ENCODE measurements around the gene IGF2BP1.

Gene IGF2BP1

DNA sequence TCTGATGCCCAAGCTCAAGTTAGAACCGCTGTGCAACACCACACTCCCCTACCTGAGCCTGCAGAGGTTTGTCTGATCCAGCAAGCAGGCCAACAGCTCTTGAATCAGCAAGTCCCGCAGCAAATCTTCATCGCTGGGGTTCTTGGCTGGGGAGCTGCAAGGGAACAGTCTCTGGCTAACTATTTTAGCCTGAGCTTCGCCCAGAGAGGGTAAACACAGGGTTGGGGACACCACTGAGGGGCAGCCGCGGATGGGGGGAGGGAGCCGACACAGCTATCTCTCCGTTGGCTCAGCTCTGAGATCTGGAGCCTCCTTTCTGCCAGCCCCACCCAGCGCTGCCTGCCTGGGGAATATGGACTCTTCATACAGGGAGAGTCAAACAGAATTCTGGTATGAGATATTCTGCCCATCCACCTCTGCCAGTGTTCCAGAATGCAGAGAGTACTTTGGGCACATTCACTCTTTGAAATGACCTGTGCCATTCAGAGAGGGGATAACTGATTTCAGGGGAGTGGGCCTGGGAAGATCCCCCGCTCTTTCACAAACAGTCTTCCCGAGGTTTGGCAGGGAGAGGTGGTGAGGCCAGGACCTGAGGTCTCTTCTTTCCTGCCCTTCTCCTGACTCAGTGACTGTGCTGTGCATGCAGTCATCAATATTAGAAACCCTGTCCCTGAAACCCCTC, 36.2 kb upstream of the IGF2BP1 start:
- Histone ChIP-seq H3K4me2 (ENCODE audit: low read length) (no peak overlapping the region), H3K27ac (ENCODE audit: low read length) (no peak overlapping the region), H3K9me3 (ENCODE audit: insufficient read depth, low read length) (no peaks in the 10 kb centered on the region), H4K20me1 (ENCODE audit: insufficient read depth, low read length) (no peaks in the 10 kb centered on the region), H3K4me1 (ENCODE audit: low read length) (no peaks in the 10 kb centered on the region), H3K36me3 (replicated peaks; ENCODE audit: low read depth, low read length) (no peaks in the 10 kb centered on the region), H2AFZ (ENCODE audit: low read depth, low read length) (no peak overlapping the region), H3K4me3 (ENCODE audit: low read length) (no peak overlapping the region), H3K27me3 (ENCODE audit: low read depth, low read length) (peaks cover 17% of the 10 kb centered on the region), H3K79me2 (ENCODE audit: low read length) (no peaks in the 10 kb centered on the region), H3K9ac (ENCODE audit: low read length) (no peak overlapping the region)
- TF ChIP-seq EZH2phosphoT487 (IDR thresholded peaks at IDR 0.05; ENCODE audit: low read depth), result no peak
- TF ChIP-seq, protein P1, sequence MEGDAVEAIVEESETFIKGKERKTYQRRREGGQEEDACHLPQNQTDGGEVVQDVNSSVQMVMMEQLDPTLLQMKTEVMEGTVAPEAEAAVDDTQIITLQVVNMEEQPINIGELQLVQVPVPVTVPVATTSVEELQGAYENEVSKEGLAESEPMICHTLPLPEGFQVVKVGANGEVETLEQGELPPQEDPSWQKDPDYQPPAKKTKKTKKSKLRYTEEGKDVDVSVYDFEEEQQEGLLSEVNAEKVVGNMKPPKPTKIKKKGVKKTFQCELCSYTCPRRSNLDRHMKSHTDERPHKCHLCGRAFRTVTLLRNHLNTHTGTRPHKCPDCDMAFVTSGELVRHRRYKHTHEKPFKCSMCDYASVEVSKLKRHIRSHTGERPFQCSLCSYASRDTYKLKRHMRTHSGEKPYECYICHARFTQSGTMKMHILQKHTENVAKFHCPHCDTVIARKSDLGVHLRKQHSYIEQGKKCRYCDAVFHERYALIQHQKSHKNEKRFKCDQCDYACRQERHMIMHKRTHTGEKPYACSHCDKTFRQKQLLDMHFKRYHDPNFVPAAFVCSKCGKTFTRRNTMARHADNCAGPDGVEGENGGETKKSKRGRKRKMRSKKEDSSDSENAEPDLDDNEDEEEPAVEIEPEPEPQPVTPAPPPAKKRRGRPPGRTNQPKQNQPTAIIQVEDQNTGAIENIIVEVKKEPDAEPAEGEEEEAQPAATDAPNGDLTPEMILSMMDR (IDR thresholded peaks at IDR 0.05; ENCODE audit: low read depth, low read length), result no peak

DNA sequence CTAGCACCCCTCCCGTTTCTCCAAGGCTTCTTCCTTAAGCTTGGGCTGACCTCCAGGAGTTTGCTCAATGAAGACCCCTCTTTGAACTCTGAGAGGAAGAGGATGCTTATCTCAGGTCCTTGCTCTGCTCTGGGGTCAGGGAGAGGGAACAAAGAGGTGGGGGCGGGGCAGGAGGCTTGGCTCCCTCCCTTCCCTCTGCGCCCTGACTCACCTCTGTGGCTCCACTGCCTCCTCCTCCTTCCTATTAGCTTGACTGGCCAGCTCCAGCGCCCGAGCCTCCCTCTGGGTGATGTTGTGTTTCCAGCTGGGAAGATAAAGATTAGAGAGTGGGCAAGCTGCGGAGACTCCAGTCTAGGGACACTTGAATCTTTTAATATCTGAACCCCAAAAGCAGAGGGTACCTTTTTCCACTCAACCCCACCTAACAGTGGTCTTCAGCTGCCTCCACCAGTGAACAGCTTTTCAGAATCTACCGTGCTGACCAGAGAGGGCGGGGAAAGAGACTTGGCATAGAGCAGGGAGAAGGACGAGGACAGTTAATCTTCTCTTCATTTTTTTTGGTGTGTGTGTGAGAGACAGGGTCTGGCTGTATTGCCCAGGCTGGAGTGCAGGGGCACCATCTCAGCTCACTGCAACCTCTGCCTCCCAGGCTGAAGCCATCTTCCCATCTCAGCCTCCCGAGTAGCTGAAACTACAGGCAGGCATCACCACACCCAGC, 35.5 kb upstream of the IGF2BP1 start:
- no peak for TF ChIP-seq EZH2phosphoT487 (IDR thresholded peaks at IDR 0.05; ENCODE audit: low read depth)
- TF ChIP-seq, protein P1 (IDR thresholded peaks at IDR 0.05; ENCODE audit: low read depth, low read length), result no peak
- Histone ChIP-seq H3K36me3 (replicated peaks; ENCODE audit: low read depth, low read length) (no peaks in the 10 kb centered on the region), H2AFZ (ENCODE audit: low read depth, low read length) (no peak overlapping the region), H3K4me2 (ENCODE audit: low read length) (no peak overlapping the region), H3K27ac (ENCODE audit: low read length) (no peak overlapping the region), H3K4me1 (ENCODE audit: low read length) (no peaks in the 10 kb centered on the region), H3K27me3 (ENCODE audit: low read depth, low read length) (peaks cover 17% of the 10 kb centered on the region), H3K9ac (ENCODE audit: low read length) (no peak overlapping the region), H4K20me1 (ENCODE audit: insufficient read depth, low read length) (no peaks in the 10 kb centered on the region), H3K79me2 (ENCODE audit: low read length) (no peaks in the 10 kb centered on the region), H3K9me3 (ENCODE audit: insufficient read depth, low read length) (no peaks in the 10 kb centered on the region), H3K4me3 (ENCODE audit: low read length) (no peak overlapping the region)

DNA sequence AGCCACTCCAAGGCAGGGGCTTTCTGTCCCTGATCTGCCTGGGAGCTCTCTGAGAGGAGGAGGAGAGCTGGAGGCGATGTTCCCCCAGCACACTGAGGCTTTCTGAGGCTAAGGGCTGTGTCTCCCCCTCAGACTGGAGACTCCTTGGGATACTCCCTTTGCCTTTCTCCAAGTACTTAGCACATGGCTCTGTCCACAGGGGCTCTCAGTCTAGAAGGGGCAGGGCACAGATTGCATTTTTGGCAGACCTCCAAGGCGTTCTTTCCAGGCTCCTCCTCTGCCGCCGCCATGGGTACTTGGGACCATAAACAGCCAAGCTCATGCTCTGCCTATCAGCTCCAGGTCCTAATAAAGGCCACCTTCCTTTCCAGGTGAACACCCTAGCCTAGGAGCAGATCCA, 27.0 kb upstream of the IGF2BP1 start:
- no peak for TF ChIP-seq EZH2phosphoT487 (IDR thresholded peaks at IDR 0.05; ENCODE audit: low read depth)
- TF ChIP-seq, protein P1 (IDR thresholded peaks at IDR 0.05; ENCODE audit: low read depth, low read length), result no peak
- Histone ChIP-seq H3K27ac (ENCODE audit: low read length) (no peak overlapping the region), H4K20me1 (ENCODE audit: insufficient read depth, low read length) (no peaks in the 10 kb centered on the region), H3K27me3 (ENCODE audit: low read depth, low read length) (peaks cover 13% of the 10 kb centered on the region), H3K79me2 (ENCODE audit: low read length) (no peaks in the 10 kb centered on the region), H3K9me3 (ENCODE audit: insufficient read depth, low read length) (no peaks in the 10 kb centered on the region), H3K9ac (ENCODE audit: low read length) (no peak overlapping the region), H3K4me3 (ENCODE audit: low read length) (no peak overlapping the region), H3K4me2 (ENCODE audit: low read length) (no peak overlapping the region), H2AFZ (ENCODE audit: low read depth, low read length) (no peak overlapping the region), H3K4me1 (ENCODE audit: low read length) (no peaks in the 10 kb centered on the region), H3K36me3 (replicated peaks; ENCODE audit: low read depth, low read length) (no peaks in the 10 kb centered on the region)

DNA sequence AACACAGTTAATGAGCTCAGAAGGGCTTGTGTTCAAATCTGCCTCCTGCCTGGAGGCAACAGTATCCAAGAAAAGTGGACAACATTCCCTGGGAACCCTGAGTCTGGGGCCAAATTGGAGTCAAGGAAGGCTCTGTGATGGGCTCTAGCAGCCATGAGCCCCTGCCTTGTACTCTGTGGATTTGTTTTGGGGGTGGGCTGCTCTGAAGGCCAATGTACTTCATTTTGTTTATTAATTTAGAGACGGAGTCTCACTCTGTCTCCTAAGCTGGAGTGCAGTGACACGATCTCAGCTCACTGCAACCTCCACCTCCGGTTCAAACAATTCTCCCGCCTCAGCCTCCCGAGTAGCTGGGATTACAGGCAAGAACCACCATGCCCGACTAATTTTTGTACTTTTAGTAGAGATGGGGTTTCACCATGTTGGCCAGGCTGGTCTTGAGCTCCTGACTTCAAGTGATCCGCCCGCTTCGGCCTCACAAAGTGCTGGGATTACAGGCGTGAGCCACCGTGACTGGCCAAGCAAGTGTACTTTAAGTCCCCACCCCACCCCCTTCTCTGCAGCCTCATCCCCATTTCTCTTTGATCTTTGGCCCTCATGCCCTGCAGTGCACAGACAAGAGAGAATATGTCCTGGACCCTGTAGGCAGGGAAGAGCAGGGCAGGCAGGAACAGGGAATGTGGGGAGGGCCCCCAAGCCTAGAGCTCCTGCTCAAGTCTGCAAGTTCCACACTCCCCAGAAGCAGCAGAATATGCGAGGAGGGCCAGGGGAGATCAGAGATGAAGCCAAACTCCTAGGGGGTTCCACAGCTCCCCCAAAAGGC, 26.1 kb upstream of the IGF2BP1 start:
- H3K4me2 ChIP-seq (ENCODE audit: low read length), result no peak overlapping the region
- H3K36me3 ChIP-seq (replicated peaks; ENCODE audit: low read depth, low read length), result no peaks in the 10 kb centered on the region
- H3K9me3 ChIP-seq (ENCODE audit: insufficient read depth, low read length), result no peaks in the 10 kb centered on the region
- H2AFZ ChIP-seq (ENCODE audit: low read depth, low read length), result no peak overlapping the region
- H4K20me1 ChIP-seq (ENCODE audit: insufficient read depth, low read length), result no peaks in the 10 kb centered on the region
- no peak overlapping the region for H3K4me3 ChIP-seq (ENCODE audit: low read length)
- H3K27me3 ChIP-seq (ENCODE audit: low read depth, low read length), result peaks cover 13% of the 10 kb centered on the region
- TF ChIP-seq EZH2phosphoT487 (IDR thresholded peaks at IDR 0.05; ENCODE audit: low read depth), result no peak
- TF ChIP-seq, protein P1 (IDR thresholded peaks at IDR 0.05; ENCODE audit: low read depth, low read length), result no peak
- H3K27ac ChIP-seq (ENCODE audit: low read length), result no peak overlapping the region
- no peak overlapping the region for H3K9ac ChIP-seq (ENCODE audit: low read length)
- H3K4me1 ChIP-seq (ENCODE audit: low read length), result no peaks in the 10 kb centered on the region
- H3K79me2 ChIP-seq (ENCODE audit: low read length), result no peaks in the 10 kb centered on the region
